WTC11 (cell line): ENCODE measurements around the gene RPL10.

Experiments
- CTCF ChIP-seq: fragments of 200-600 bp; IDR thresholded peaks from 2 replicates; pipeline ENCODE4 v1.8.0; 2022; ENCODE audit warnings: antibody characterized with exemption
- GRHL2 ChIP-seq: fragments of 250-450 bp; sonication (Bioruptor Pico); IDR thresholded peaks from 2 replicates; pipeline ENCODE4 v1.8.0; 2022; ENCODE audit warnings: mild to moderate bottlenecking, moderate library complexity; ENCODE audit not compliant: insufficient replicate concordance, severe bottlenecking
- HMGXB4 ChIP-seq: sonication (generic); formaldehyde crosslinking; IDR thresholded peaks from 2 replicates; pipeline ENCODE4 v1.8.1; 2023; ENCODE audit warnings: mild to moderate bottlenecking, moderate library complexity, missing genetic modification reagents
- JUN ChIP-seq: sonication (generic); formaldehyde crosslinking; IDR thresholded peaks from 2 replicates; pipeline ENCODE4 v1.8.0; 2023; ENCODE audit warnings: mild to moderate bottlenecking, missing genetic modification reagents
- TEAD4 ChIP-seq: sonication (generic); formaldehyde crosslinking; IDR thresholded peaks from 2 replicates; pipeline ENCODE4 v1.8.0; 2022; ENCODE audit warnings: mild to moderate bottlenecking, missing genetic modification reagents
- TF ChIP-seq, protein P1 (sequence below): sonication (generic); formaldehyde crosslinking; IDR thresholded peaks from 2 replicates; pipeline ENCODE4 v1.8.0; 2022; ENCODE audit warnings: mild to moderate bottlenecking, missing genetic modification reagents

- TF ChIP-seq CTCF (no peak), TEAD4 (no peak), JUN (no peak), HMGXB4 (CRISPR knock-in tag) (no peak), GRHL2 (CRISPR knock-in tag) (no peak)
- TF ChIP-seq, protein P1, sequence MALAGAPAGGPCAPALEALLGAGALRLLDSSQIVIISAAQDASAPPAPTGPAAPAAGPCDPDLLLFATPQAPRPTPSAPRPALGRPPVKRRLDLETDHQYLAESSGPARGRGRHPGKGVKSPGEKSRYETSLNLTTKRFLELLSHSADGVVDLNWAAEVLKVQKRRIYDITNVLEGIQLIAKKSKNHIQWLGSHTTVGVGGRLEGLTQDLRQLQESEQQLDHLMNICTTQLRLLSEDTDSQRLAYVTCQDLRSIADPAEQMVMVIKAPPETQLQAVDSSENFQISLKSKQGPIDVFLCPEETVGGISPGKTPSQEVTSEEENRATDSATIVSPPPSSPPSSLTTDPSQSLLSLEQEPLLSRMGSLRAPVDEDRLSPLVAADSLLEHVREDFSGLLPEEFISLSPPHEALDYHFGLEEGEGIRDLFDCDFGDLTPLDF (CRISPR knock-in tag): no peak
These were observed 25.6 kb upstream of the RPL10 start for GRCh38 chrX:154372612-154373022.
